T follicular helper cell (primary cell): ENCODE results near the gene SMURF2.
"Not testable (repeated sequence)": the region's sequence is repeated elsewhere in the genome, so short reads cannot be mapped to it uniquely, and the experiment has no call there.

Experiments used
- DNase-seq: peaks from one replicate; pipeline ENCODE4 v3.0.0-alpha.2; 2020; ENCODE audit warnings: low read depth

Gene SMURF2

GRCh38 chr17:64630309-64631223 is 31.5 kb downstream of the SMURF2 start:
- DNase-seq, result no peak

- no peak for DNase-seq
Measured at GRCh38 chr17:64628641-64629040, 33.5 kb downstream of the SMURF2 start.

GRCh38 chr17:64627797-64628196 is 34.3 kb downstream of the SMURF2 start:
- no peak for DNase-seq

- DNase-seq, result no peak
Measured at GRCh38 chr17:64626827-64627226, 35.3 kb downstream of the SMURF2 start.

- no peak for DNase-seq
Measured at GRCh38 chr17:64625541-64625940, 36.6 kb downstream of the SMURF2 start.

- DNase-seq, result no peak
Measured at GRCh38 chr17:64622931-64623654, 39.0 kb downstream of the SMURF2 start.

- DNase-seq, result no peak
Measured at GRCh38 chr17:64621772-64622171, 40.3 kb downstream of the SMURF2 start.

GRCh38 chr17:64618848-64619247 is 43.3 kb downstream of the SMURF2 start:
- no peak for DNase-seq

GRCh38 chr17:64617125-64617780 is 44.9 kb downstream of the SMURF2 start:
- no peak for DNase-seq

GRCh38 chr17:64615028-64615677 is 47.0 kb downstream of the SMURF2 start:
- DNase-seq, result no peak

GRCh38 chr17:64614266-64615027 is 47.7 kb downstream of the SMURF2 start:
- DNase-seq, result no peak

- DNase-seq, result no peak
Measured at GRCh38 chr17:64611369-64611768, 50.7 kb downstream of the SMURF2 start.

GRCh38 chr17:64610244-64610643 is 51.9 kb downstream of the SMURF2 start:
- not testable (repeated sequence) for DNase-seq

GRCh38 chr17:64608571-64608981 is 53.5 kb downstream of the SMURF2 start:
- no peak for DNase-seq

- no peak for DNase-seq
Measured at GRCh38 chr17:64607862-64608565, 54.1 kb downstream of the SMURF2 start.

- not testable (repeated sequence) for DNase-seq
Measured at GRCh38 chr17:64604532-64604931, 57.6 kb downstream of the SMURF2 start.

GRCh38 chr17:64603987-64604386 is 58.1 kb downstream of the SMURF2 start:
- no peak for DNase-seq

- no peak for DNase-seq
Measured at GRCh38 chr17:64599827-64600226, 62.3 kb downstream of the SMURF2 start.

- peak; percentile 21 for DNase-seq
Measured at GRCh38 chr17:64599187-64599676, 62.9 kb downstream of the SMURF2 start.

- DNase-seq, result no peak
Measured at GRCh38 chr17:64598672-64599071, 63.4 kb downstream of the SMURF2 start.
